Suprapubic skin (tissue), 4 donors: ENCODE results near the gene CUBN. TPM values are rescaled to one million over a fixed set of nuclear protein-coding genes. Genes with fewer than 3 reads are reported as not detected.

Source experiments
- DNase-seq, 2 donors: peaks; one replicate each; pipeline ENCODE4 v3.0.0-alpha.2; 2019; ENCODE audit warnings: low spot score in 2 of 2
- H3K27ac ChIP-seq: fragments of 200-600 bp; sonication (generic); one replicate; pipeline ENCODE4 v1.5.1; 2019
- H3K27me3 ChIP-seq: fragments of 200-600 bp; sonication (generic); one replicate; pipeline ENCODE4 v1.5.1; 2019
- H3K36me3 ChIP-seq: fragments of 200-600 bp; sonication (generic); one replicate; pipeline ENCODE4 v1.5.1; 2019
- H3K4me1 ChIP-seq: fragments of 200-600 bp; sonication (generic); one replicate; pipeline ENCODE4 v1.5.1; 2019
- H3K4me3 ChIP-seq: fragments of 200-600 bp; sonication (generic); one replicate; pipeline ENCODE4 v1.5.1; 2019; ENCODE audit warnings: mild to moderate bottlenecking
- H3K9me3 ChIP-seq: fragments of 200-600 bp; sonication (generic); one replicate; pipeline ENCODE4 v1.5.1; 2019
- EP300 ChIP-seq: sonication (generic); formaldehyde crosslinking; IDR thresholded peaks from one replicate; pipeline ENCODE4 v1.6.1; 2017; ENCODE audit warnings: antibody characterized with exemption
- POLR2A ChIP-seq, 2 donors: fragments of 450-650 bp; IDR thresholded peaks; one replicate each; pipeline ENCODE4 v1.6.1; 2017; ENCODE audit warnings: antibody characterized with exemption in 2 of 2, mild to moderate bottlenecking in 2 of 2, moderate library complexity in 2 of 2
- POLR2AphosphoS5 ChIP-seq, 3 donors: sonication (generic); formaldehyde crosslinking; IDR thresholded peaks; one replicate each; pipeline ENCODE4 v1.6.1; 2017; ENCODE audit warnings: antibody characterized with exemption in 3 of 3
- WGBS: methylation state at CpG from one replicate; pipeline ENCODE4 v1.1.5; 2018; 5-methylcytosine and 5-hydroxymethylcytosine counted together
- total RNA-seq, 4 donors: library from RNA; depleted of rRNA; stranded (reverse); fragments of >200 nt; gene quantifications; one replicate each; pipeline ENCODE4 v1.1.0, GENCODE V29; 2016
- TF ChIP-seq, protein P1 (sequence below), 2 donors: fragments of 200-600 bp in 1 of 2; fragments of 450-650 bp in 1 of 2; sonication (generic) in 1 of 2; IDR thresholded peaks; one replicate each; pipeline ENCODE4 v1.5.1; 2016 to 2019; ENCODE audit warnings: antibody characterized with exemption in 2 of 2, mild to moderate bottlenecking in 1 of 2, moderate library complexity in 1 of 2

Gene CUBN
- total RNA-seq, 4 donors from 2014 or later, result 1.1 to 8.4 (median 1.2) TPM

DNA sequence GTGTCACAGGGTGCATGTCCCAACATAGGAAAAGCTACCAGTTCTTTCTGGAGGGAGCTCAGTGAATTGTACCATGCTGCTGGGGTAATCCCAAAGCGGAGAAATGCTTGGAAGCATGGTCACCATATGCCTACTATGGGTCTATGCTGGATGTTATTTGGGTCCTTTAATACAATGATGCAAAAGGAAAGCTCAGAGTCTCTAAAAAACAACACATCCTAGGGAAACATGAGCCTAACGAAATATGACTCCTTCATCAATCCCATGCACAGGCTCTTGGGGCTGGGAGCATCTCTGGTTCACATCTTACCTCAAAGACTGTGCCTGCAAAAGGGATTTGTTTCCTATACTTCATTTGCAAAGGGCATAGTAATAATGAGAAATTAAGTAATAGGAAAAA lies 65.2 kb downstream of the CUBN start:
- no peak for DNase-seq
- Histone ChIP-seq H3K9me3 (no peaks in the 10 kb centered on the region), H3K27me3 (no peaks in the 10 kb centered on the region), H3K4me1 (peaks cover 16% of the 10 kb centered on the region), H3K27ac (no peak overlapping the region), H3K36me3 (no peaks in the 10 kb centered on the region), H3K4me3 (no peak overlapping the region)
- no peak for TF ChIP-seq POLR2AphosphoS5 (IDR thresholded peaks at IDR 0.05)
- TF ChIP-seq EP300, result no peak
- no peak for TF ChIP-seq POLR2A (IDR thresholded peaks at IDR 0.05)
- TF ChIP-seq, protein P1, sequence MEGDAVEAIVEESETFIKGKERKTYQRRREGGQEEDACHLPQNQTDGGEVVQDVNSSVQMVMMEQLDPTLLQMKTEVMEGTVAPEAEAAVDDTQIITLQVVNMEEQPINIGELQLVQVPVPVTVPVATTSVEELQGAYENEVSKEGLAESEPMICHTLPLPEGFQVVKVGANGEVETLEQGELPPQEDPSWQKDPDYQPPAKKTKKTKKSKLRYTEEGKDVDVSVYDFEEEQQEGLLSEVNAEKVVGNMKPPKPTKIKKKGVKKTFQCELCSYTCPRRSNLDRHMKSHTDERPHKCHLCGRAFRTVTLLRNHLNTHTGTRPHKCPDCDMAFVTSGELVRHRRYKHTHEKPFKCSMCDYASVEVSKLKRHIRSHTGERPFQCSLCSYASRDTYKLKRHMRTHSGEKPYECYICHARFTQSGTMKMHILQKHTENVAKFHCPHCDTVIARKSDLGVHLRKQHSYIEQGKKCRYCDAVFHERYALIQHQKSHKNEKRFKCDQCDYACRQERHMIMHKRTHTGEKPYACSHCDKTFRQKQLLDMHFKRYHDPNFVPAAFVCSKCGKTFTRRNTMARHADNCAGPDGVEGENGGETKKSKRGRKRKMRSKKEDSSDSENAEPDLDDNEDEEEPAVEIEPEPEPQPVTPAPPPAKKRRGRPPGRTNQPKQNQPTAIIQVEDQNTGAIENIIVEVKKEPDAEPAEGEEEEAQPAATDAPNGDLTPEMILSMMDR (IDR thresholded peaks at IDR 0.05), result no peak
- 98% methylated on average over 2 of the region's 2 CpGs for WGBS

DNA sequence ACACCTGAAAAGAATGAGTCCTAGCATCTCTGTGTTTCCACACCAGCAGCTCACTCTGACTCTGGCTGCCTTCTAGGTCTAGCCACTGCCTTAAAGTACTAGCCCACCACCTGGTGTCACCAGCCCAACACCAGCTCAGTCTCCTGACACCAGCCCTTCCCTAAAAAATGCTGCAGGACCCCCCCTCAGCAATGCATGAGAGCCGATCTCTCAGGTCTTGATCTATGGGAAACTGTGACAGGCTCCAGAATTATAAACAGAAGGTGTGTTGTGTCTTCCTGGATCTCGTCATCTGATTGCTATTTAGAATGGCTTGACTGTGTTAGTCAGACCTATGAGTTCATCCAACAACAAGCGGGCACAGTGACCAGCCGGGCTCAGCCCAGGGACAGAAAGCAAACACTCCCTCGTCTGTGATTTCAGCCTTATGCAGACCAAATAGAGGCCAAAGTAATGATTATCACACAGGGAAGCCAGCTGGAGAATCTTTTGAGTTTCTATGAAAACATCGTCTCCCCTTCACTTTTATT lies 66.6 kb downstream of the CUBN start:
- Histone ChIP-seq H3K4me1 (peaks cover 23% of the 10 kb centered on the region), H3K4me3 (no peak overlapping the region), H3K27me3 (no peaks in the 10 kb centered on the region), H3K27ac (peak overlapping the region; percentile 81), H3K36me3 (no peaks in the 10 kb centered on the region), H3K9me3 (no peaks in the 10 kb centered on the region)
- peak; percentile 78 to 82 for DNase-seq
- WGBS, result 31% methylated on average over 6 of the region's 6 CpGs
- TF ChIP-seq, protein P1 (IDR thresholded peaks at IDR 0.05), result no peak
- TF ChIP-seq POLR2AphosphoS5 (IDR thresholded peaks at IDR 0.05) (peak in 2 of 3 donors; percentile 27 to 45), EP300 (no peak)

DNA sequence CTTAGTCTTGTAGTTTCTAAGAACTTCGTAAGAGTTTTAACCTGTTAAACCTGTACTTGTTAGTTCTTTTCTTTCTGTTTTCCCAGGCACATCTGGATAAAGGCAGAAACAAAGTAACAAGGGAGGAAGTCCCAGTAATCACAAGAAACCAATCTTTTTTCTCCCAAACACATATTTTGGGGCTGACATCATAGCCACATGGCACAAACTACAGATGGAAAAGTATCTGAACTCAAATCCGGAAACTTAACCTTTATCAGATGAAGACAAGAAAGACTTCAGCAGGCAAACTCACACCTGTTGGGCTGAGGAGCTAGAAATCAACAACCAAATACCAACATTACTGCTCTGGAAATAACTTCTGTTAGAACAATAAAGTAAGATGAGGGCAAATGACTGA lies 67.1 kb downstream of the CUBN start:
- 26% methylated on average over 2 of the region's 2 CpGs for WGBS
- H3K27me3 ChIP-seq, result no peaks in the 10 kb centered on the region
- TF ChIP-seq POLR2AphosphoS5 (IDR thresholded peaks at IDR 0.05) (peak in 1 of 3 donors; percentile 14), EP300 (no peak), POLR2A (IDR thresholded peaks at IDR 0.05) (no peak)
- H3K4me1 ChIP-seq, result peaks cover 23% of the 10 kb centered on the region
- H3K36me3 ChIP-seq, result no peaks in the 10 kb centered on the region
- H3K27ac ChIP-seq, result peak overlapping the region; percentile 81
- no peaks in the 10 kb centered on the region for H3K9me3 ChIP-seq
- no peak for DNase-seq
- H3K4me3 ChIP-seq, result no peak overlapping the region

DNA sequence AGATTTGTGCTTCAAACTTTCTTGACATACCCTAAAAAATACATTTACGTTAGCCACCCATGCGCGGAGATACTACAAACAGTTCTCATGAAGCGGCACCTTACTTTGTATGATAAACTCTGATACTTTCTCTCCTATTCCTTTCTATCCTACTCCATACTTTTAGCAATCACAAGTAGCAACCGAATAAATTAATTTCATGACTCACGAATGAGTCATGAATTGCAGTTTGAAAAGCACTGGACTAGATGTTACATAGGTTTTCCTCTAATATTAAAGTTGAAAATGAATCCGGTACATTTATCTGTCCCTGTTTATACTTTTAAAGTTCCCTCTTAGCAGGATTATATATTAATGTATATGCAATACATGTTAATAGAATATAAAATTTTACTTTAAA lies 67.6 kb downstream of the CUBN start:
- Histone ChIP-seq H3K27ac (peak overlapping the region; percentile 81), H3K4me1 (peaks cover 23% of the 10 kb centered on the region), H3K36me3 (no peaks in the 10 kb centered on the region), H3K27me3 (no peaks in the 10 kb centered on the region), H3K9me3 (no peaks in the 10 kb centered on the region), H3K4me3 (no peak overlapping the region)
- no peak for DNase-seq
- 69% methylated on average over 7 of the region's 7 CpGs for WGBS
- no peak for TF ChIP-seq POLR2AphosphoS5 (IDR thresholded peaks at IDR 0.05)
- TF ChIP-seq EP300, result no peak
- TF ChIP-seq, protein P1 (IDR thresholded peaks at IDR 0.05), result no peak

DNA sequence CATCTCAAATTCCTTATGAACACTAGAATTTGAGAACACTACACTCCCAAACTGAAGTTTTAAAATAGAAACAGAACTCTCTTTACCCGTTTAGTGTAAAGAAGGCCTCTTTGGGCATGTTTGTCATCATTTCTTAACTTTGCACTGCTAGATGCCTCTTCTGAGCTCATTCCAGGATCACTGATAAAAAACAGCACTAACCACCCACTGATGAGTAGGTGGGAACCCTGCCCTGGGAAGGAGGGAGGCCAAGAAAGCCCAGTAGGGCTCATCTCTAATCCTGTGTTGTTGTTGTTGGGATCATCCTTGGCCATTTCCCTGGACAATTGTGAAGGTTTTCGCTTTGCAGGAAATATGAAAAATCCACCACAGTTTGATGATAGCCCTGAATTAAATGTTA lies 68.2 kb downstream of the CUBN start:
- Histone ChIP-seq H3K9me3 (no peaks in the 10 kb centered on the region), H3K36me3 (no peaks in the 10 kb centered on the region), H3K4me3 (no peak overlapping the region), H3K27me3 (no peaks in the 10 kb centered on the region), H3K4me1 (peaks cover 23% of the 10 kb centered on the region), H3K27ac (peak overlapping the region; percentile 81)
- TF ChIP-seq POLR2AphosphoS5 (IDR thresholded peaks at IDR 0.05), result no peak
- no peak for TF ChIP-seq EP300
- TF ChIP-seq, protein P1 (IDR thresholded peaks at IDR 0.05), result no peak
- TF ChIP-seq POLR2A (IDR thresholded peaks at IDR 0.05), result no peak
- no peak for DNase-seq
- WGBS, result 60% methylated on average over 2 of the region's 2 CpGs

DNA sequence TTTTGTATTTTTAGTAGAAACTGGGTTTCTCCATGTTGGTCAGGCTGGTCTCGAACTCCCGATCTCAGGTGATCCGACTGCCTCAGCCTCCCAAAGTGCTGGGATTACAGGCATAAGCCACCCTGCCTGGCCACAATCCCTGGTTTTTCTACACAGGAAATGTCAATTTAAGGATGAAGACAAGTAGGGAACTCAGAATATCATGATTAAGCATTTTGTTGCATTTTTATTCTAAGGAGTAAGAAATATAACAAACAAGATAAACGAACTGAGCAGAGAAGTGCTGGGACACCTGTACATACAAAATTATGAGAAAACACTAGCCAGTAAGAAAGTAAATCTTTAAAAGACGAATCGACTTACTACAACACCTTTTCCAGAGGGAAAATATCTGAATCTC lies 69.3 kb downstream of the CUBN start:
- Histone ChIP-seq H3K9me3 (no peaks in the 10 kb centered on the region), H3K27ac (no peak overlapping the region), H3K4me1 (peaks cover 23% of the 10 kb centered on the region), H3K36me3 (no peaks in the 10 kb centered on the region), H3K4me3 (no peak overlapping the region), H3K27me3 (no peaks in the 10 kb centered on the region)
- WGBS, result 75% methylated on average over 6 of the region's 6 CpGs
- TF ChIP-seq POLR2A (IDR thresholded peaks at IDR 0.05) (no peak), POLR2AphosphoS5 (IDR thresholded peaks at IDR 0.05) (no peak), EP300 (no peak)
- TF ChIP-seq, protein P1 (IDR thresholded peaks at IDR 0.05), result no peak
- no peak for DNase-seq
